Uterus (tissue), 2 donors: Measurements from ENCODE around the gene VPS26B.

Experiments used
- POLR2A ChIP-seq, 2 donors: fragments of 450-650 bp; IDR thresholded peaks; one replicate each; pipeline ENCODE4 v1.6.1; 2016; ENCODE audit warnings: antibody characterized with exemption in 2 of 2, mild to moderate bottlenecking in 1 of 2, moderate library complexity in 1 of 2
- TF ChIP-seq, protein P1 (sequence below), 4 experiments: fragments of 200-600 bp in 2 of 4; fragments of 450-650 bp in 2 of 4; sonication (generic) in 2 of 4; IDR thresholded peaks; one replicate each; pipeline ENCODE4 v1.5.1; 2016 to 2019; ENCODE audit warnings: antibody characterized with exemption in 4 of 4, mild to moderate bottlenecking in 2 of 4, moderate library complexity in 1 of 4

DNA sequence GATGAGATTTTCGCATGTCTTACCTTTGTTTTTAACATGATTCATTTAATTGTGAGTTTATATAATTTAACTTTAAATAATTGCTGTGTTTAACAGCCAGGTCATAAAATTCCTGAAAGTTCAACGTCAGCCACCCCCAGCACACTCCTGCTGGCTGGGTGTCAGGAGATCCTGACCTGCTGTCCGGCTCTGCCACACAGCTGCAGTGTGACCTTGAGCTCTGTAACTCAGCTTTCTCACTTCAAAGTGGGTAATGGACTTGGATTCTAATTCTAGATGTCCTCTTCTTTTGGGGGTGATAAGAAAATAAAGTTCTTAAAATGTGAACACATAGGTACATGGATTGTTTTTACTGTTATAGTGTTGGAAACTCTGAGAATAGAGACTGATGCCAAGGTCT, 10.9 kb downstream of the VPS26B start:
- TF ChIP-seq, protein P1, sequence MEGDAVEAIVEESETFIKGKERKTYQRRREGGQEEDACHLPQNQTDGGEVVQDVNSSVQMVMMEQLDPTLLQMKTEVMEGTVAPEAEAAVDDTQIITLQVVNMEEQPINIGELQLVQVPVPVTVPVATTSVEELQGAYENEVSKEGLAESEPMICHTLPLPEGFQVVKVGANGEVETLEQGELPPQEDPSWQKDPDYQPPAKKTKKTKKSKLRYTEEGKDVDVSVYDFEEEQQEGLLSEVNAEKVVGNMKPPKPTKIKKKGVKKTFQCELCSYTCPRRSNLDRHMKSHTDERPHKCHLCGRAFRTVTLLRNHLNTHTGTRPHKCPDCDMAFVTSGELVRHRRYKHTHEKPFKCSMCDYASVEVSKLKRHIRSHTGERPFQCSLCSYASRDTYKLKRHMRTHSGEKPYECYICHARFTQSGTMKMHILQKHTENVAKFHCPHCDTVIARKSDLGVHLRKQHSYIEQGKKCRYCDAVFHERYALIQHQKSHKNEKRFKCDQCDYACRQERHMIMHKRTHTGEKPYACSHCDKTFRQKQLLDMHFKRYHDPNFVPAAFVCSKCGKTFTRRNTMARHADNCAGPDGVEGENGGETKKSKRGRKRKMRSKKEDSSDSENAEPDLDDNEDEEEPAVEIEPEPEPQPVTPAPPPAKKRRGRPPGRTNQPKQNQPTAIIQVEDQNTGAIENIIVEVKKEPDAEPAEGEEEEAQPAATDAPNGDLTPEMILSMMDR (IDR thresholded peaks at IDR 0.05): no peak
- no peak for TF ChIP-seq POLR2A (IDR thresholded peaks at IDR 0.05)
